ENCODE results near the gene GGA2.

DNA sequence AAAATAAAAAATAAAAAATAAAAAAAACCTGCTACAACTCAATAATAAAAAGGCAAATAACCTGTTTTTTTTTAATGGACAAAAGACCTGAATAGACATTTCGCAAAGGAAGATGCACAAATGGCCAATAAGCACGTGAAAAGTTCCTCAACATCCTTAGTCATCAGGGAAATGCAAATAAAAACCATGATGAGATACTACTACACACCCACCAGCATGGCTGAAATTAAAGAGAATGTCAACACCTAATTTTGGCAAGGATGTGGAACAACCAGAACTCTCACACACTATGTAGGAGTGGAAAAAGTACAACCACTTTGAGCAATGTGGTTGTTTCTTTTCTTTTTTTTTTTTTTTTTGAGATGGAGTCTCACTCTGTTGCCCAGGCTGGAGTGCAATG is 81.9 kb downstream of the GGA2 start:
- TF ChIP-seq POLR2A (IDR thresholded peaks at IDR 0.05; ENCODE audit: low read depth, low read length) (no peak), POLR2AphosphoS5 (IDR thresholded peaks at IDR 0.05; ENCODE audit: low read depth, low read length) (no peak)
